Liver (tissue), 9 donors: ENCODE results near the gene PDE10A. TPM values are rescaled to one million over a fixed set of nuclear protein-coding genes. Genes with fewer than 3 reads are reported as not detected.

ENCODE experiments used
- DNase-seq: peaks from one replicate; pipeline ENCODE4 v3.0.0-alpha.2; 2017; ENCODE audit warnings: low spot score
- H3K27ac ChIP-seq, 2 donors: one replicate each; pipeline ENCODE4 v1.7.0; 2013; ENCODE audit warnings: inconsistent platforms in 2 of 2, low read length in 2 of 2, control low read depth in 1 of 2, low read depth in 1 of 2, mild to moderate bottlenecking in 1 of 2
- H3K27me3 ChIP-seq, 4 donors: one replicate each; pipeline versions ENCODE4 v1.6.1 to v1.7.0; 2013; ENCODE audit warnings: low read length in 3 of 4, inconsistent platforms in 1 of 4, mild to moderate bottlenecking in 1 of 4, moderate library complexity in 1 of 4; ENCODE audit not compliant: control insufficient read depth in 4 of 4, insufficient read depth in 4 of 4
- H3K36me3 ChIP-seq, 4 donors: one replicate each; pipeline versions ENCODE4 v1.6.1 to v1.7.0; 2013; ENCODE audit warnings: low read length in 3 of 4, mild to moderate bottlenecking in 3 of 4, low read depth in 1 of 4, moderate library complexity in 1 of 4; ENCODE audit not compliant: control insufficient read depth in 4 of 4, insufficient read depth in 3 of 4
- H3K4me1 ChIP-seq, 4 donors: one replicate each; pipeline versions ENCODE4 v1.6.1 to v1.7.0; 2013; ENCODE audit warnings: low read length in 3 of 4, mild to moderate bottlenecking in 3 of 4, moderate library complexity in 1 of 4; ENCODE audit not compliant: control insufficient read depth in 4 of 4, insufficient read depth in 4 of 4
- H3K4me3 ChIP-seq, 3 donors: one replicate each; pipeline versions ENCODE4 v1.6.1 to v1.7.0; 2013; ENCODE audit warnings: low read length in 3 of 3, control low read depth in 1 of 3, low read depth in 1 of 3, mild to moderate bottlenecking in 1 of 3
- H3K9ac ChIP-seq, 2 donors: one replicate each; pipeline ENCODE4 v1.7.0; 2013; ENCODE audit warnings: low read length in 2 of 2, mild to moderate bottlenecking in 2 of 2, moderate library complexity in 2 of 2, control low read depth in 1 of 2, low read depth in 1 of 2
- H3K9me3 ChIP-seq, 4 donors: one replicate each; pipeline versions ENCODE4 v1.6.1 to v1.7.0; 2013; ENCODE audit warnings: low read length in 3 of 4; ENCODE audit not compliant: control insufficient read depth in 4 of 4
- ATF3 ChIP-seq: IDR thresholded peaks from 2 replicates; pipeline ENCODE4 v1.6.1; 2016; ENCODE audit warnings: antibody characterized with exemption
- CTCF ChIP-seq: fragments of 150-350 bp; IDR thresholded peaks from 2 replicates; pipeline ENCODE4 v1.5.1; 2017; ENCODE audit warnings: improper control_type of control experiment, low read depth, low read length; ENCODE audit not compliant: missing input control
- EGR1 ChIP-seq, 2 donors: IDR thresholded peaks; 2 replicates each; pipeline ENCODE4 v1.6.1; 2016 to 2018; ENCODE audit warnings: antibody characterized with exemption in 2 of 2, low read depth in 2 of 2
- FOXA1 ChIP-seq: IDR thresholded peaks from 2 replicates; pipeline ENCODE4 v1.6.1; 2016; ENCODE audit warnings: antibody characterized with exemption
- FOXA2 ChIP-seq: IDR thresholded peaks from 2 replicates; pipeline ENCODE4 v1.6.1; 2016; ENCODE audit warnings: antibody characterized with exemption
- GABPA ChIP-seq, 2 donors: IDR thresholded peaks in 1 of 2; conservative IDR thresholded peaks in 1 of 2; 2 replicates each; pipeline ENCODE4 v1.6.1; 2016; ENCODE audit warnings: antibody characterized with exemption in 2 of 2, mild to moderate bottlenecking in 1 of 2, moderate library complexity in 1 of 2
- HNF4A ChIP-seq, 2 donors: conservative IDR thresholded peaks; 2 replicates each; pipeline ENCODE4 v1.6.1; 2016; ENCODE audit warnings: antibody characterized with exemption in 2 of 2, mild to moderate bottlenecking in 2 of 2
- HNF4G ChIP-seq: IDR thresholded peaks from 2 replicates; pipeline ENCODE4 v1.6.1; 2016; ENCODE audit warnings: antibody characterized with exemption
- JUND ChIP-seq, 2 donors: IDR thresholded peaks; 2 replicates each; pipeline ENCODE4 v1.6.1; 2016; ENCODE audit warnings: antibody characterized with exemption in 2 of 2
- MAX ChIP-seq: IDR thresholded peaks from 2 replicates; pipeline ENCODE4 v1.6.1; 2016; ENCODE audit warnings: antibody characterized with exemption
- NR2F2 ChIP-seq: IDR thresholded peaks from 2 replicates; pipeline ENCODE4 v1.6.1; 2016; ENCODE audit warnings: antibody characterized with exemption
- RAD21 ChIP-seq, 2 donors: IDR thresholded peaks; 2 replicates each; pipeline ENCODE4 v1.6.1; 2016; ENCODE audit warnings: antibody characterized with exemption in 2 of 2, mild to moderate bottlenecking in 2 of 2
- REST ChIP-seq: IDR thresholded peaks from 2 replicates; pipeline ENCODE4 v1.6.1; 2016; ENCODE audit warnings: antibody characterized with exemption, mild to moderate bottlenecking
- RXRA ChIP-seq, 2 donors: IDR thresholded peaks; 2 replicates each; pipeline ENCODE4 v1.6.1; 2017 to 2018; ENCODE audit warnings: antibody characterized with exemption in 2 of 2, mild to moderate bottlenecking in 1 of 2
- SP1 ChIP-seq: IDR thresholded peaks from 2 replicates; pipeline ENCODE4 v1.6.1; 2018; ENCODE audit warnings: antibody characterized with exemption, mild to moderate bottlenecking
- TAF1 ChIP-seq: conservative IDR thresholded peaks from 2 replicates; pipeline ENCODE4 v1.6.1; 2016; ENCODE audit warnings: antibody characterized with exemption, mild to moderate bottlenecking
- YY1 ChIP-seq: IDR thresholded peaks from 2 replicates; pipeline ENCODE4 v1.6.1; 2016; ENCODE audit warnings: antibody characterized with exemption, mild to moderate bottlenecking
- ZBTB33 ChIP-seq: IDR thresholded peaks from 2 replicates; pipeline ENCODE4 v1.6.1; 2016; ENCODE audit warnings: antibody characterized with exemption
- WGBS: extraction: QIAGEN DNeasy Blood & Tissue Kit; methylation state at CpG from one replicate; pipeline ENCODE4 v1.1.7; 2013; 5-methylcytosine and 5-hydroxymethylcytosine counted together
- polyA plus RNA-seq, 2 donors: library from polyadenylated mRNA; stranded (reverse) in 1 of 2; unstranded in 1 of 2; fragments of 200-250 nt in 1 of 2; fragments of >200 nt in 1 of 2; fragmentation: Nextera tagmentation in 1 of 2; extraction: Ambion mirVana in 1 of 2; gene quantifications; one replicate each; pipeline versions ENCODE4 v1.2.1 to v1.2.3, GENCODE V29; 2013 to 2015
- total RNA-seq, 2 donors: library from RNA; depleted of rRNA; stranded (reverse); fragments of >200 nt; gene quantifications; one replicate each; pipeline ENCODE4 v1.2.3, GENCODE V29; 2014
- donor health status: healthy.
- donor health status: healthy.
- donor health status: healthy.
- donor health status: healthy.
- donor health status: healthy.

Gene PDE10A
- total and polyA plus RNA-seq, 4 donors: 0.20 to 1.7 (median 0.47) TPM

GRCh38 chr6:165536911-165537310 is 126.1 kb downstream of the PDE10A start:
- TF ChIP-seq ZBTB33 (no peak), RXRA (IDR thresholded peaks at IDR 0.05) (no peak), EGR1 (IDR thresholded peaks at IDR 0.05; ENCODE audit: low read depth in 2 of 2) (no peak), GABPA (IDR thresholded peaks at IDR 0.05 in 1 of 2, conservative IDR thresholded peaks at IDR 0.05 in 1 of 2) (no peak), REST (no peak), FOXA1 (no peak), SP1 (no peak), HNF4A (conservative IDR thresholded peaks at IDR 0.05) (no peak), RAD21 (IDR thresholded peaks at IDR 0.05) (no peak), YY1 (no peak), HNF4G (no peak)
- Histone ChIP-seq H3K9me3 (peaks cover 0 to 2% (median 0%) of the 10 kb centered on the region in 4 donors), H3K9ac (no peak overlapping the region), H3K4me1 (no peaks in the 10 kb centered on the region), H3K27me3 (no peaks in the 10 kb centered on the region), H3K27ac (no peak overlapping the region), H3K4me3 (no peak overlapping the region), H3K36me3 (no peaks in the 10 kb centered on the region)
- no peak for DNase-seq
- WGBS: 81% methylated on average over 4 of the region's 4 CpGs

GRCh38 chr6:165519316-165519715 is 143.7 kb downstream of the PDE10A start:
- 77% methylated on average over 3 of the region's 3 CpGs for WGBS
- no peaks in the 10 kb centered on the region for H3K4me1 ChIP-seq

More at GRCh38 chr6:165519316-165519715, 143.7 kb downstream of the PDE10A start:
- no peaks in the 10 kb centered on the region for H3K36me3 ChIP-seq
- no peak overlapping the region for H3K9ac ChIP-seq
- DNase-seq: no peak
- no peak overlapping the region for H3K4me3 ChIP-seq
- H3K27ac ChIP-seq: no peak overlapping the region
- no peak for TF ChIP-seq RAD21 (IDR thresholded peaks at IDR 0.05)
- TF ChIP-seq YY1: no peak
- no peak for TF ChIP-seq HNF4A (conservative IDR thresholded peaks at IDR 0.05)
- no peak for TF ChIP-seq TAF1
- no peak for TF ChIP-seq EGR1 (IDR thresholded peaks at IDR 0.05; ENCODE audit: low read depth in 2 of 2)
- TF ChIP-seq ZBTB33: no peak
- no peak for TF ChIP-seq RXRA (IDR thresholded peaks at IDR 0.05)
- no peak for TF ChIP-seq MAX
- no peak for TF ChIP-seq JUND (IDR thresholded peaks at IDR 0.05)
- TF ChIP-seq REST: no peak
- TF ChIP-seq FOXA2: no peak
- no peak for TF ChIP-seq FOXA1
- TF ChIP-seq SP1: no peak
- no peak for TF ChIP-seq NR2F2
- TF ChIP-seq HNF4G: no peak
- no peak for TF ChIP-seq CTCF
- TF ChIP-seq ATF3: no peak
- TF ChIP-seq GABPA (IDR thresholded peaks at IDR 0.05 in 1 of 2, conservative IDR thresholded peaks at IDR 0.05 in 1 of 2): no peak
- H3K9me3 ChIP-seq: peaks cover 0 to 2% (median 0%) of the 10 kb centered on the region in 4 donors
- no peaks in the 10 kb centered on the region for H3K27me3 ChIP-seq
